OCI-LY3 (cell line): ENCODE data around the gene DNAJC2.

Experiments
- H2AFZ ChIP-seq: fragments of 200-600, 300-600 bp; shearing (Covaris generic); 2 replicates; pipeline ENCODE4 v1.6.0; 2014; ENCODE audit warnings: antibody characterized with exemption, low read depth, low read length
- H3K27ac ChIP-seq: fragments of 200-600, 300-600 bp; sonication (generic); 2 replicates; pipeline ENCODE4 v1.5.1; 2014; ENCODE audit warnings: mild to moderate bottlenecking, low read length, moderate library complexity, mixed read lengths
- H3K27me3 ChIP-seq: fragments of 200-600, 300-600 bp; sonication (generic); 2 replicates; pipeline ENCODE4 v1.6.1; 2014; ENCODE audit warnings: low read depth, low read length, mixed read lengths
- H3K36me3 ChIP-seq: fragments of 200-600, 300-600 bp; sonication (generic); replicated peaks from 2 replicates; pipeline ENCODE3; 2014; ENCODE audit warnings: low read depth, low read length, mixed read lengths
- H3K4me1 ChIP-seq: fragments of 300-600, 200-600 bp; sonication (generic); 2 replicates; pipeline ENCODE4 v1.6.1; 2014; ENCODE audit warnings: low read length, mixed read lengths
- H3K4me2 ChIP-seq: fragments of 200-600, 300-600 bp; sonication (generic); 2 replicates; pipeline ENCODE4 v1.6.1; 2014; ENCODE audit warnings: low read length, mixed read lengths
- H3K4me3 ChIP-seq: fragments of 300-600, 200-600 bp; sonication (generic); 2 replicates; pipeline ENCODE4 v1.5.1; 2014; ENCODE audit warnings: antibody characterized with exemption, mild to moderate bottlenecking, low read length, moderate library complexity
- H3K79me2 ChIP-seq: fragments of 300-600, 200-600 bp; shearing (Covaris generic); 2 replicates; pipeline ENCODE4 v1.6.1; 2014; ENCODE audit warnings: mild to moderate bottlenecking, low read length, mixed read lengths
- H3K9ac ChIP-seq: fragments of 300-600, 200-600 bp; shearing (Covaris generic); 2 replicates; pipeline ENCODE4 v1.6.0; 2014; ENCODE audit warnings: mild to moderate bottlenecking, low read length, moderate library complexity
- H3K9me3 ChIP-seq: fragments of 200-600, 300-600 bp; shearing (Covaris generic); 2 replicates; pipeline ENCODE4 v1.6.1; 2014; ENCODE audit warnings: low read length, mixed read lengths; ENCODE audit not compliant: insufficient read depth
- H4K20me1 ChIP-seq: fragments of 200-600, 300-600 bp; sonication (generic); 2 replicates; pipeline ENCODE4 v1.6.1; 2016; ENCODE audit warnings: low read length, mixed read lengths; ENCODE audit not compliant: insufficient read depth
- EZH2phosphoT487 ChIP-seq: fragments of 200-600 bp; shearing (Covaris generic); IDR thresholded peaks from 2 replicates; pipeline ENCODE4 v1.6.1; 2018; ENCODE audit warnings: antibody characterized with exemption, mixed run types, low read depth
- TF ChIP-seq, protein P1 (sequence below): fragments of 200-600, 300-600 bp; sonication (generic); IDR thresholded peaks from 2 replicates; pipeline ENCODE4 v1.5.1; 2014; ENCODE audit warnings: antibody characterized with exemption, low read length, low read depth

DNAJC2 gene, protein sequence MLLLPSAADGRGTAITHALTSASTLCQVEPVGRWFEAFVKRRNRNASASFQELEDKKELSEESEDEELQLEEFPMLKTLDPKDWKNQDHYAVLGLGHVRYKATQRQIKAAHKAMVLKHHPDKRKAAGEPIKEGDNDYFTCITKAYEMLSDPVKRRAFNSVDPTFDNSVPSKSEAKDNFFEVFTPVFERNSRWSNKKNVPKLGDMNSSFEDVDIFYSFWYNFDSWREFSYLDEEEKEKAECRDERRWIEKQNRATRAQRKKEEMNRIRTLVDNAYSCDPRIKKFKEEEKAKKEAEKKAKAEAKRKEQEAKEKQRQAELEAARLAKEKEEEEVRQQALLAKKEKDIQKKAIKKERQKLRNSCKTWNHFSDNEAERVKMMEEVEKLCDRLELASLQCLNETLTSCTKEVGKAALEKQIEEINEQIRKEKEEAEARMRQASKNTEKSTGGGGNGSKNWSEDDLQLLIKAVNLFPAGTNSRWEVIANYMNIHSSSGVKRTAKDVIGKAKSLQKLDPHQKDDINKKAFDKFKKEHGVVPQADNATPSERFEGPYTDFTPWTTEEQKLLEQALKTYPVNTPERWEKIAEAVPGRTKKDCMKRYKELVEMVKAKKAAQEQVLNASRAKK

DNA sequence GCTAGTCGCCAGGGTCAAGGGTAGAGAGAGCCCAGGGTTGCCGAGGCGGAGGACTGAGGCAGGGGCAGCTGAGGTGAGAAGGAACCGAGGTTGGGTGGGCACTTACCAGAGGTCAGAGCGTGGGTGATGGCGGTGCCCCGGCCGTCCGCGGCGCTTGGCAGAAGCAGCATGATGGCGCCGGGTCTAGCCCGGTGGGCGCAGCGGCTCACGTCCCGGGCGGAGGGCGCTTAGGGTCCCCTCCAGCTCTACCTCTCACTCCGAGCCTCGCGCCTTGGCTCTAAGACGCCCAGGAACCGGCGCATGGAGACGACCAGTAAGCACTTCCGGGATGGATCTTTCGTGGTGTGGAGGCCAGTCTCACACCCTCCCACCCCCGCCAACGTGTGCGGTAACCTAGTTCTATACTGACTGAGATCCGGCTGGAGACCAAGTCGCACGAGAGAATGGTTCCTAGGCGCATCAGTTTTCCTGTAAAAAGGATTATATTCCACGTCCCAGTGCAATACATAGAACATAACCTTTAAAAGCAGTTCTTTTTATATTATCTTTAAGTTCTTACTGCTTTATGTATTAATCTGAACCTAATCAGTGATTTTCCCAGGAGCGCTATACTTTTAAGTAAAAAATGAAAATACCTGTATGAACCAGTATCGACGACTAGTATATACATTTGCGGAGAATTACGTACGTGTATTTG is at the start of gene DNAJC2:
Gene DNAJC2 (minus strand): TSS at position 315 of the 697 bp plus-strand sequence. CDS start 145 bp downstream, at position 170.
- Histone ChIP-seq H4K20me1 (peaks cover 2% of the 10 kb centered on the region; the same call in 1 of the 2 replicates), H3K4me2 (peak within 1 kb of the TSS; percentile 93), H3K9ac (peak within 1 kb of the TSS; percentile 94), H3K27ac (peak within 1 kb of the TSS; percentile 68), H3K4me3 (peak within 1 kb of the TSS; percentile 91), H2AFZ (peak within 1 kb of the TSS; percentile 93), H3K9me3 (no peaks in the 10 kb centered on the region), H3K4me1 (peaks cover 28% of the 10 kb centered on the region), H3K36me3 (peaks cover 20% of the 10 kb centered on the region), H3K27me3 (no peaks in the 10 kb centered on the region), H3K79me2 (peaks cover 84% of the 10 kb centered on the region)
- TF ChIP-seq, protein P1, sequence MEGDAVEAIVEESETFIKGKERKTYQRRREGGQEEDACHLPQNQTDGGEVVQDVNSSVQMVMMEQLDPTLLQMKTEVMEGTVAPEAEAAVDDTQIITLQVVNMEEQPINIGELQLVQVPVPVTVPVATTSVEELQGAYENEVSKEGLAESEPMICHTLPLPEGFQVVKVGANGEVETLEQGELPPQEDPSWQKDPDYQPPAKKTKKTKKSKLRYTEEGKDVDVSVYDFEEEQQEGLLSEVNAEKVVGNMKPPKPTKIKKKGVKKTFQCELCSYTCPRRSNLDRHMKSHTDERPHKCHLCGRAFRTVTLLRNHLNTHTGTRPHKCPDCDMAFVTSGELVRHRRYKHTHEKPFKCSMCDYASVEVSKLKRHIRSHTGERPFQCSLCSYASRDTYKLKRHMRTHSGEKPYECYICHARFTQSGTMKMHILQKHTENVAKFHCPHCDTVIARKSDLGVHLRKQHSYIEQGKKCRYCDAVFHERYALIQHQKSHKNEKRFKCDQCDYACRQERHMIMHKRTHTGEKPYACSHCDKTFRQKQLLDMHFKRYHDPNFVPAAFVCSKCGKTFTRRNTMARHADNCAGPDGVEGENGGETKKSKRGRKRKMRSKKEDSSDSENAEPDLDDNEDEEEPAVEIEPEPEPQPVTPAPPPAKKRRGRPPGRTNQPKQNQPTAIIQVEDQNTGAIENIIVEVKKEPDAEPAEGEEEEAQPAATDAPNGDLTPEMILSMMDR = no peak
- no peak for TF ChIP-seq EZH2phosphoT487

DNA sequence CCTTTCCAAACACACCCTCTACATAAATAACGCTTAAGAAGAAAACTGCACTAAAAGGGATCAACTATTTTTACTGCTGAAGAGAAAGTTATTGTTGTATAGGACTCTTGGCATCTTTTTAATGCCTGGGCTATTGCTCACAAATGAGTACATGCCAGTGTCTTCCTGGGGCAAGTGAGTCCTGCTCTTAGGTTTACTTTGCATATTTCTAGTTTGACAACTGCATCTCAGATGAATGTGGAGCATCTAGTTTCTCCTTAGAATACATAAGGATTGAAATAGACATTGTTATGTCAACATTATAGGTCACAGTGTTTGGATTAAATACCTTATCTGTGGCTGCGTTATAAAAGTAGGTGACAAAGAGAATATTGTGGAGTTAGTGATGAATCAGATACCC is 47.4 kb upstream of the DNAJC2 start:
- peaks cover 4% of the 10 kb centered on the region for H3K4me1 ChIP-seq
- no peak overlapping the region for H3K9ac ChIP-seq
- H3K79me2 ChIP-seq = no peaks in the 10 kb centered on the region
- no peaks in the 10 kb centered on the region for H3K9me3 ChIP-seq
- H3K36me3 ChIP-seq = no peaks in the 10 kb centered on the region
- H3K4me3 ChIP-seq = no peak overlapping the region
- TF ChIP-seq, protein P1 = no peak
- TF ChIP-seq EZH2phosphoT487 = no peak
- no peaks in the 10 kb centered on the region for H4K20me1 ChIP-seq
- 0 out of 2 replicates have a peak, but pooled peaks cover 2% of the 10 kb centered on the region for H3K27me3 ChIP-seq
- H2AFZ ChIP-seq = no peak overlapping the region
- H3K4me2 ChIP-seq = no peak overlapping the region
- H3K27ac ChIP-seq = no peak overlapping the region

DNA sequence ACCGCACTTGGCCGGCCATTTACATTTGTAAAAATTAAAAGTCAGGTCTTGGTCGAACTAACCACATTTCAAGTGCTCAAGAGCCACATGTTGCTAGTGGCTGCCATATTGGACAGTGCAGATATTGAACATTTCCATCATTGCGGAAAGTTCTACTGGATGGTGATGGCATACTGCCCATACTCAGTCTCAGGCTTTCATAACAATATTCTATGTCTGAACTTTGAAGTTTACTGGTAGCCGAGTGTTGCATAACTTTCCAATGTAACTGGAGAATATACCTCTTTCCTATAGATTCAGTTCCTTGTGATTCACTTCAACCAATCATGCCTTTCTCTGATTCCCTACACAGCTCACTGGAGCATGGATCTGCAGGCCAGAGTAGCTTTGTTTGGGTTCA is 46.6 kb upstream of the DNAJC2 start:
- no peaks in the 10 kb centered on the region for H3K36me3 ChIP-seq
- no peak overlapping the region for H3K4me3 ChIP-seq
- TF ChIP-seq, protein P1 = no peak
- no peak for TF ChIP-seq EZH2phosphoT487
- H3K27ac ChIP-seq = no peak overlapping the region
- no peak overlapping the region for H3K4me2 ChIP-seq
- no peak overlapping the region for H3K9ac ChIP-seq
- H3K27me3 ChIP-seq = 0 out of 2 replicates have a peak, but pooled peaks cover 2% of the 10 kb centered on the region
- no peaks in the 10 kb centered on the region for H4K20me1 ChIP-seq
- no peaks in the 10 kb centered on the region for H3K79me2 ChIP-seq
- H3K4me1 ChIP-seq = peaks cover 5% of the 10 kb centered on the region
- H2AFZ ChIP-seq = no peak overlapping the region
- no peaks in the 10 kb centered on the region for H3K9me3 ChIP-seq

DNA sequence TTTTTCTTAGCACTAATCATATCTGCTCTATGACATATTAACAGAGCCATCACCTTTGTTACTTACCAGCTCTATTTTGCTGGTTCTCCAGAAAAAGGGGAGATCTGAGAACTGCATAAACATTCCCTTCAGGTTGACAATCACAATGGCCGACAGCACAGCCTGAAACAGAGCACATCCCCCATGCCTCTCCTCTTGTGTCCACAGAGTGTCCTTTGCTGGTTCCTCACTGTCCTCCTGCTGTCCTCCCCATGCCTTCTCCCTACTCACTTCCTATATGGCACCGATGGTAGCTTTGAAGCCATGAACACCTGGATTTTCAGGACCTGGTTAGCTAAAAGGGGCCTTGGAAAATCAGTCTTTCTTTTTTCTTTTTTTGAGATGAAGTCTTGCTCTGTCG is 44.7 kb upstream of the DNAJC2 start:
- Histone ChIP-seq H3K27ac (no peak overlapping the region), H4K20me1 (no peaks in the 10 kb centered on the region), H3K36me3 (no peaks in the 10 kb centered on the region), H3K4me1 (peaks cover 5% of the 10 kb centered on the region), H3K4me3 (no peak overlapping the region), H3K9ac (no peak overlapping the region), H3K4me2 (no peak overlapping the region), H2AFZ (no peak overlapping the region), H3K79me2 (no peaks in the 10 kb centered on the region), H3K27me3 (0 out of 2 replicates have a peak, but pooled peaks cover 2% of the 10 kb centered on the region), H3K9me3 (no peaks in the 10 kb centered on the region)
- TF ChIP-seq EZH2phosphoT487 = no peak
- TF ChIP-seq, protein P1 = no peak
